ENCODE data around the gene RNU7-1.

Gene RNU7-1

GRCh38 chr12:6932766-6933165, 10.8 kb upstream of the RNU7-1 start:
- no peak overlapping the region for H3K27ac ChIP-seq (ENCODE audit: low read depth, low read length)
- no peak overlapping the region for H3K9ac ChIP-seq (ENCODE audit: low read depth, low read length)
- H3K27me3 ChIP-seq (ENCODE audit: control insufficient read depth, insufficient read depth, low read length) = no peaks in the 10 kb centered on the region
- H3K36me3 ChIP-seq (ENCODE audit: control insufficient read depth, insufficient read depth, low read length) = peaks cover 39% of the 10 kb centered on the region
- H3K4me3 ChIP-seq (ENCODE audit: low read depth, low read length) = no peak overlapping the region
- H3K9me3 ChIP-seq (ENCODE audit: control insufficient read depth, insufficient read depth, low read length) = no peaks in the 10 kb centered on the region
- H3K4me1 ChIP-seq (ENCODE audit: control insufficient read depth, insufficient read depth, low read length) = peaks cover 5% of the 10 kb centered on the region

GRCh38 chr12:6934110-6934509, 9.5 kb upstream of the RNU7-1 start:
- Histone ChIP-seq H3K4me3 (ENCODE audit: low read depth, low read length) (no peak overlapping the region), H3K4me1 (ENCODE audit: control insufficient read depth, insufficient read depth, low read length) (peaks cover 10% of the 10 kb centered on the region), H3K27ac (ENCODE audit: low read depth, low read length) (no peak overlapping the region), H3K36me3 (ENCODE audit: control insufficient read depth, insufficient read depth, low read length) (peaks cover 44% of the 10 kb centered on the region), H3K9ac (ENCODE audit: low read depth, low read length) (no peak overlapping the region), H3K9me3 (ENCODE audit: control insufficient read depth, insufficient read depth, low read length) (no peaks in the 10 kb centered on the region), H3K27me3 (ENCODE audit: control insufficient read depth, insufficient read depth, low read length) (no peaks in the 10 kb centered on the region)

- Histone ChIP-seq H3K36me3 (ENCODE audit: control insufficient read depth, insufficient read depth, low read length) (peaks cover 51% of the 10 kb centered on the region), H3K4me1 (ENCODE audit: control insufficient read depth, insufficient read depth, low read length) (peaks cover 5% of the 10 kb centered on the region), H3K9ac (ENCODE audit: low read depth, low read length) (no peak overlapping the region)
Observed at GRCh38 chr12:6935371-6936193, 8.0 kb upstream of the RNU7-1 start.

GRCh38 chr12:6936194-6936635, 7.4 kb upstream of the RNU7-1 start:
- peaks cover 5% of the 10 kb centered on the region; the same call in 1 of the 2 replicates for H3K4me1 ChIP-seq (ENCODE audit: control insufficient read depth, insufficient read depth, low read length)
- H3K9ac ChIP-seq (ENCODE audit: low read depth, low read length) = no peak overlapping the region
- H3K9me3 ChIP-seq (ENCODE audit: control insufficient read depth, insufficient read depth, low read length) = no peaks in the 10 kb centered on the region
- H3K4me3 ChIP-seq (ENCODE audit: low read depth, low read length) = no peak overlapping the region
- H3K27ac ChIP-seq (ENCODE audit: low read depth, low read length) = no peak overlapping the region
- H3K36me3 ChIP-seq (ENCODE audit: control insufficient read depth, insufficient read depth, low read length) = peaks cover 58% of the 10 kb centered on the region
- H3K27me3 ChIP-seq (ENCODE audit: control insufficient read depth, insufficient read depth, low read length) = no peaks in the 10 kb centered on the region

More at GRCh38 chr12:6935371-6936193, 8.0 kb upstream of the RNU7-1 start:
- Histone ChIP-seq H3K4me3 (ENCODE audit: low read depth, low read length) (no peak overlapping the region), H3K27me3 (ENCODE audit: control insufficient read depth, insufficient read depth, low read length) (no peaks in the 10 kb centered on the region), H3K9me3 (ENCODE audit: control insufficient read depth, insufficient read depth, low read length) (no peaks in the 10 kb centered on the region), H3K27ac (ENCODE audit: low read depth, low read length) (no peak overlapping the region)

DNA sequence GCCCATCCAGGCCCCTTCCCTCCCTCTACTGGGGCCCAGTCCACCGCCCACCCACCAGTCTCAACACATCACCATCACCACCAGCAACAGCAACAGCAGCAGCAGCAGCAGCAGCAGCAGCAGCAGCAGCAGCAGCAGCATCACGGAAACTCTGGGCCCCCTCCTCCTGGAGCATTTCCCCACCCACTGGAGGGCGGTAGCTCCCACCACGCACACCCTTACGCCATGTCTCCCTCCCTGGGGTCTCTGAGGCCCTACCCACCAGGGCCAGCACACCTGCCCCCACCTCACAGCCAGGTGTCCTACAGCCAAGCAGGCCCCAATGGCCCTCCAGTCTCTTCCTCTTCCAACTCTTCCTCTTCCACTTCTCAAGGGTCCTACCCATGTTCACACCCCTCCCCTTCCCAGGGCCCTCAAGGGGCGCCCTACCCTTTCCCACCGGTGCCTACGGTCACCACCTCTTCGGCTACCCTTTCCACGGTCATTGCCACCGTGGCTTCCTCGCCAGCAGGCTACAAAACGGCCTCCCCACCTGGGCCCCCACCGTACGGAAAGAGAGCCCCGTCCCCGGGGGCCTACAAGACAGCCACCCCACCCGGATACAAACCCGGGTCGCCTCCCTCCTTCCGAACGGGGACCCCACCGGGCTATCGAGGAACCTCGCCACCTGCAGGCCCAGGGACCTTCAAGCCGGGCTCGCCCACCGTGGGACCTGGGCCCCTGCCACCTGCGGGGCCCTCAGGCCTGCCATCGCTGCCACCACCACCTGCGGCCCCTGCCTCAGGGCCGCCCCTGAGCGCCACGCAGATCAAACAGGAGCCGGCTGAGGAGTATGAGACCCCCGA, 6.8 kb upstream of the RNU7-1 start:
- Histone ChIP-seq H3K36me3 (ENCODE audit: control insufficient read depth, insufficient read depth, low read length) (peaks cover 64% of the 10 kb centered on the region), H3K4me3 (ENCODE audit: low read depth, low read length) (peak overlapping the region; percentile 71), H3K9ac (ENCODE audit: low read depth, low read length) (peak overlapping the region; percentile 88; the same call in 1 of the 2 replicates), H3K27ac (ENCODE audit: low read depth, low read length) (peak overlapping the region; percentile 98), H3K4me1 (ENCODE audit: control insufficient read depth, insufficient read depth, low read length) (peaks cover 5% of the 10 kb centered on the region; the same call in 1 of the 2 replicates), H3K9me3 (ENCODE audit: control insufficient read depth, insufficient read depth, low read length) (no peaks in the 10 kb centered on the region), H3K27me3 (ENCODE audit: control insufficient read depth, insufficient read depth, low read length) (no peaks in the 10 kb centered on the region)

- Histone ChIP-seq H3K27ac (ENCODE audit: low read depth, low read length) (peak overlapping the region; percentile 98), H3K9me3 (ENCODE audit: control insufficient read depth, insufficient read depth, low read length) (no peaks in the 10 kb centered on the region), H3K4me1 (ENCODE audit: control insufficient read depth, insufficient read depth, low read length) (peaks cover 7% of the 10 kb centered on the region; the same call in 1 of the 2 replicates), H3K27me3 (ENCODE audit: control insufficient read depth, insufficient read depth, low read length) (no peaks in the 10 kb centered on the region), H3K9ac (ENCODE audit: low read depth, low read length) (peak overlapping the region; percentile 88), H3K36me3 (ENCODE audit: control insufficient read depth, insufficient read depth, low read length) (peaks cover 60% of the 10 kb centered on the region), H3K4me3 (ENCODE audit: low read depth, low read length) (peak overlapping the region; percentile 71)
Observed at GRCh38 chr12:6937481-6938352, 5.9 kb upstream of the RNU7-1 start.

GRCh38 chr12:6938353-6939190, 5.0 kb upstream of the RNU7-1 start:
- Histone ChIP-seq H3K4me3 (ENCODE audit: low read depth, low read length) (peak overlapping the region; percentile 71), H3K27ac (ENCODE audit: low read depth, low read length) (peak overlapping the region; percentile 98), H3K9ac (ENCODE audit: low read depth, low read length) (peak overlapping the region; percentile 39), H3K27me3 (ENCODE audit: control insufficient read depth, insufficient read depth, low read length) (no peaks in the 10 kb centered on the region), H3K9me3 (ENCODE audit: control insufficient read depth, insufficient read depth, low read length) (no peaks in the 10 kb centered on the region), H3K36me3 (ENCODE audit: control insufficient read depth, insufficient read depth, low read length) (peaks cover 54% of the 10 kb centered on the region), H3K4me1 (ENCODE audit: control insufficient read depth, insufficient read depth, low read length) (peaks cover 12% of the 10 kb centered on the region; the same call in 1 of the 2 replicates)

DNA sequence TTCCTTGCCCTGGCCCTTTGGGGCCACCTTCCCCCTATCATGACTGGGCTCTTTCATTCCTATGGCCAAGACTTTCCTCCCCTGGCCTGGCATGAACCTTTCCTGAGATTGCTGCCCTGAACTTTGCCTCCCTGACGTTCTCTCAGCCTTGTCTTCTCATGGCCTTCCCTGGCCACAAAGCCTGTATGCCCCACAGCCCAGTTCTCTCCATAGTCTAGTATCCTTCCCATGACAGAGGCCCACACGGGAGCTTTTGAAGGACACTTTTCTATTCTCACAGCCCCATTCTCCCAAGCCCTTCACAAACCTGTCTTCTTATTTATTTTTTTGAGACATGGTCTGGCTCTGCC, 4.5 kb upstream of the RNU7-1 start:
- Histone ChIP-seq H3K27ac (ENCODE audit: low read depth, low read length) (no peak overlapping the region), H3K9me3 (ENCODE audit: control insufficient read depth, insufficient read depth, low read length) (no peaks in the 10 kb centered on the region), H3K4me1 (ENCODE audit: control insufficient read depth, insufficient read depth, low read length) (peaks cover 12% of the 10 kb centered on the region; the same call in 1 of the 2 replicates), H3K4me3 (ENCODE audit: low read depth, low read length) (no peak overlapping the region), H3K27me3 (ENCODE audit: control insufficient read depth, insufficient read depth, low read length) (no peaks in the 10 kb centered on the region), H3K36me3 (ENCODE audit: control insufficient read depth, insufficient read depth, low read length) (peaks cover 48% of the 10 kb centered on the region), H3K9ac (ENCODE audit: low read depth, low read length) (no peak overlapping the region)

DNA sequence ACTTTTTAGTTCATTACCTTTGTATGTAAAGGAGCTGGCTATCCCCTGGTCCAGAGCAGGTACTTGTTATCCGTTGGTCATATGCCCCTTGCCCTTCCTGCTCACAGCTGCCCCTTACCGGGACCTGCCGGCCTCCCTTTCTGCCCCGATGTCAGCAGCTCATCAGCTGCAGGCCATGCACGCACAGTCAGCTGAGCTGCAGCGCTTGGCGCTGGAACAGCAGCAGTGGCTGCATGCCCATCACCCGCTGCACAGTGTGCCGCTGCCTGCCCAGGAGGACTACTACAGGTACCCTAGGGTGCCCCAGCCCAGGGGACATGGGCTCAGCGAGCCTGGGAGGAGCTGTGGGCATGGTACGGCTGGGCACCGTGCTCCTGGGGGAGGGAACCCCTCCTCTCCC, 2.3 kb upstream of the RNU7-1 start:
- Histone ChIP-seq H3K9me3 (ENCODE audit: control insufficient read depth, insufficient read depth, low read length) (no peaks in the 10 kb centered on the region), H3K4me3 (ENCODE audit: low read depth, low read length) (no peak overlapping the region), H3K27ac (ENCODE audit: low read depth, low read length) (no peak overlapping the region), H3K4me1 (ENCODE audit: control insufficient read depth, insufficient read depth, low read length) (peaks cover 24% of the 10 kb centered on the region), H3K36me3 (ENCODE audit: control insufficient read depth, insufficient read depth, low read length) (peaks cover 27% of the 10 kb centered on the region), H3K9ac (ENCODE audit: low read depth, low read length) (no peak overlapping the region), H3K27me3 (ENCODE audit: control insufficient read depth, insufficient read depth, low read length) (no peaks in the 10 kb centered on the region)

DNA sequence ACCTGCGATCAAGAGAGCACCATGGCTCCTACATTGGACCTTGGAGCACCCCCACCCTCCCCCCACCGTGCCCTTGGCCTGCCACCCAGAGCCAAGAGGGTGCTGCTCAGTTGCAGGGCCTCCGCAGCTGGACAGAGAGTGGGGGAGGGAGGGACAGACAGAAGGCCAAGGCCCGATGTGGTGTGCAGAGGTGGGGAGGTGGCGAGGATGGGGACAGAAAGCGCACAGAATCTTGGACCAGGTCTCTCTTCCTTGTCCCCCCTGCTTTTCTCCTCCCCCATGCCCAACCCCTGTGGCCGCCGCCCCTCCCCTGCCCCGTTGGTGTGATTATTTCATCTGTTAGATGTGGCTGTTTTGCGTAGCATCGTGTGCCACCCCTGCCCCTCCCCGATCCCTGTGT, 1.8 kb upstream of the RNU7-1 start:
- H3K27ac ChIP-seq (ENCODE audit: low read depth, low read length) = no peak overlapping the region
- H3K36me3 ChIP-seq (ENCODE audit: control insufficient read depth, insufficient read depth, low read length) = peaks cover 27% of the 10 kb centered on the region
- no peak overlapping the region for H3K4me3 ChIP-seq (ENCODE audit: low read depth, low read length)
- H3K27me3 ChIP-seq (ENCODE audit: control insufficient read depth, insufficient read depth, low read length) = no peaks in the 10 kb centered on the region
- H3K4me1 ChIP-seq (ENCODE audit: control insufficient read depth, insufficient read depth, low read length) = peaks cover 26% of the 10 kb centered on the region
- no peaks in the 10 kb centered on the region for H3K9me3 ChIP-seq (ENCODE audit: control insufficient read depth, insufficient read depth, low read length)
- H3K9ac ChIP-seq (ENCODE audit: low read depth, low read length) = no peak overlapping the region
